ENCODE results near the gene POF1B. TPM values are rescaled to one million over a fixed set of nuclear protein-coding genes. Genes with fewer than 3 reads are reported as not detected.
A peak's percentile ranks its signal among the peaks of the same experiment; 100 is the strongest.

Gene POF1B
- total RNA-seq, 4 donors from 2014 or later = 0.11 to 0.51 (median 0.51) TPM; not detected in 1

GRCh38 chrX:85244450-85245211, 134.8 kb downstream of the POF1B start:
- no peak for DNase-seq
- H3K27ac ChIP-seq = no peak overlapping the region
- in situ Hi-C loops (cut with MboI; ENCODE audit: low sequenced_read_pairs in 4 of 4) = no loop called here
- peaks cover 0 to 5% of the 10 kb centered on the region in 2 donors for H3K4me1 ChIP-seq
- H3K36me3 ChIP-seq = no peaks in the 10 kb centered on the region
- H3K9me3 ChIP-seq = no peaks in the 10 kb centered on the region
- intact Hi-C loops (cut with DNase I; ENCODE audit: low total_unique reads) = no loop called here
- TF ChIP-seq, protein P1, sequence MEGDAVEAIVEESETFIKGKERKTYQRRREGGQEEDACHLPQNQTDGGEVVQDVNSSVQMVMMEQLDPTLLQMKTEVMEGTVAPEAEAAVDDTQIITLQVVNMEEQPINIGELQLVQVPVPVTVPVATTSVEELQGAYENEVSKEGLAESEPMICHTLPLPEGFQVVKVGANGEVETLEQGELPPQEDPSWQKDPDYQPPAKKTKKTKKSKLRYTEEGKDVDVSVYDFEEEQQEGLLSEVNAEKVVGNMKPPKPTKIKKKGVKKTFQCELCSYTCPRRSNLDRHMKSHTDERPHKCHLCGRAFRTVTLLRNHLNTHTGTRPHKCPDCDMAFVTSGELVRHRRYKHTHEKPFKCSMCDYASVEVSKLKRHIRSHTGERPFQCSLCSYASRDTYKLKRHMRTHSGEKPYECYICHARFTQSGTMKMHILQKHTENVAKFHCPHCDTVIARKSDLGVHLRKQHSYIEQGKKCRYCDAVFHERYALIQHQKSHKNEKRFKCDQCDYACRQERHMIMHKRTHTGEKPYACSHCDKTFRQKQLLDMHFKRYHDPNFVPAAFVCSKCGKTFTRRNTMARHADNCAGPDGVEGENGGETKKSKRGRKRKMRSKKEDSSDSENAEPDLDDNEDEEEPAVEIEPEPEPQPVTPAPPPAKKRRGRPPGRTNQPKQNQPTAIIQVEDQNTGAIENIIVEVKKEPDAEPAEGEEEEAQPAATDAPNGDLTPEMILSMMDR (IDR thresholded peaks at IDR 0.05 in 4 of 5, conservative IDR thresholded peaks at IDR 0.05 in 1 of 5) = no peak
- no peak for TF ChIP-seq POLR2A (IDR thresholded peaks at IDR 0.05)
- peak overlapping the region; percentile 48 to 61 (median 56) for H3K4me3 ChIP-seq
- H3K27me3 ChIP-seq = no peaks in the 10 kb centered on the region
- no peak for ATAC-seq

GRCh38 chrX:85243761-85244449, 135.6 kb downstream of the POF1B start, which contains the start of the genes SATL1 and ZNF711:
SATL1 (minus strand) TSS chrX:85243779; CDS start chrX:85108968, 134,811 bp downstream.
ZNF711 (plus strand) TSS chrX:85243991; CDS start chrX:85247573, 3,582 bp downstream.
- TF ChIP-seq, protein P1 (IDR thresholded peaks at IDR 0.05 in 4 of 5, conservative IDR thresholded peaks at IDR 0.05 in 1 of 5) = no peak
- no peak for TF ChIP-seq POLR2A (IDR thresholded peaks at IDR 0.05)
- H3K27ac ChIP-seq = no peak within 1 kb of the TSS
- H3K27me3 ChIP-seq = no peaks in the 10 kb centered on the region
- H3K4me1 ChIP-seq = peaks cover 0 to 5% of the 10 kb centered on the region in 2 donors
- ATAC-seq (peak in 1 of 2 donors; percentile 33), DNase-seq (no peak)
- peak within 1 kb of the TSS; percentile 48 to 61 (median 56) for H3K4me3 ChIP-seq
- intact Hi-C loops (cut with DNase I; ENCODE audit: low total_unique reads) = no loop called here
- no peaks in the 10 kb centered on the region for H3K36me3 ChIP-seq
- in situ Hi-C loops (cut with MboI; ENCODE audit: low sequenced_read_pairs in 4 of 4) = no loop called here
- H3K9me3 ChIP-seq = no peaks in the 10 kb centered on the region

DNA sequence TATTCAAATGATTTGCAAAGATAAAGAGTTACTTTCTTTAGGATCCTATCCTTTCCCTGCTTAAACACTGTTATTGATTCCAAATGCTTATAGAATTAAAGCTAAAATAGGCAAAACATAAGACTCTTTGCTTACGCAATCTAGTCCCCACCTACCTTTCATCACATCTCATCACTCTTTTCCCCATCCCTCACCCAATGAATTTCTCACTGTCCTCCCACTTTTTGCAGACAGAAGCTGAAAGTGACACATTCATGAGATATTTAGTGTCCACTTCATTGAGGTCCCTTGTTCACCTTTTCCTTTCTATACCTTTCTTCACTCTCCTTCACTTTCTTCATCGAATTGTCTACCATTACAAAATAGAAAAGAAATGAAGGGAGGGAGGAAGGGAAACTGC, 136.3 kb downstream of the POF1B start:
- in situ Hi-C loops (cut with MboI; ENCODE audit: low sequenced_read_pairs in 4 of 4) = no loop called here
- peaks cover 0 to 5% of the 10 kb centered on the region in 2 donors for H3K4me1 ChIP-seq
- ATAC-seq = no peak
- no peak for TF ChIP-seq POLR2A (IDR thresholded peaks at IDR 0.05)
- TF ChIP-seq, protein P1 (IDR thresholded peaks at IDR 0.05 in 4 of 5, conservative IDR thresholded peaks at IDR 0.05 in 1 of 5) = no peak
- intact Hi-C loops (cut with DNase I; ENCODE audit: low total_unique reads) = no loop called here
- H3K4me3 ChIP-seq = peak overlapping the region in 1 of 4 donors; percentile 59
- no peak for DNase-seq
- H3K36me3 ChIP-seq = no peaks in the 10 kb centered on the region
- no peak overlapping the region for H3K27ac ChIP-seq
- no peaks in the 10 kb centered on the region for H3K9me3 ChIP-seq
- no peaks in the 10 kb centered on the region for H3K27me3 ChIP-seq

Other genes with a start within 250 kb of the POF1B start
- gene SATL1, start 135.9 kb downstream of the POF1B start, total RNA-seq = not detected
- under 1 TPM in 3 of 4 donors, not detected in 1; 0.27 to 0.64 (median 0.29) TPM for gene ZNF711, start 135.7 kb downstream of the POF1B start, total RNA-seq